ENCODE results near the gene RANBP9.

- TF ChIP-seq POLR2AphosphoS5 (IDR thresholded peaks at IDR 0.05; ENCODE audit: low read depth), result no peak
- TF ChIP-seq CTCF (conservative IDR thresholded peaks at IDR 0.05; ENCODE audit: low read depth in 2 of 2), result no peak
- TF ChIP-seq CREB1 (CRISPR knock-in tag; IDR thresholded peaks at IDR 0.05; ENCODE audit: low read depth), result no peak
- TF ChIP-seq JUNB (IDR thresholded peaks at IDR 0.05; ENCODE audit: unreplicated experiment), result no peak
- TF ChIP-seq REST (IDR thresholded peaks at IDR 0.05; ENCODE audit: unreplicated experiment), result no peak
- TF ChIP-seq EZH2phosphoT487 (IDR thresholded peaks at IDR 0.05; ENCODE audit: unreplicated experiment), result no peak
- TF ChIP-seq STAT1 (IDR thresholded peaks at IDR 0.05; ENCODE audit: unreplicated experiment), result no peak
- TF ChIP-seq EZH2 (IDR thresholded peaks at IDR 0.05; ENCODE audit: low read depth, unreplicated experiment), result no peak
- no peak for TF ChIP-seq ETS1 (IDR thresholded peaks at IDR 0.05)
- no peak for TF ChIP-seq NANOG (IDR thresholded peaks at IDR 0.05; ENCODE audit: borderline replicate concordance)
- TF ChIP-seq ZNF114 (CRISPR knock-in tag; IDR thresholded peaks at IDR 0.05), result no peak
Measured at GRCh38 chr6:13760307-13761304, 49.0 kb upstream of the RANBP9 start.
